GM18517 (cell line): Measurements from ENCODE around the gene DPPA5.
"Not testable (repeated sequence)": the region's sequence is repeated elsewhere in the genome, so short reads cannot be mapped to it uniquely, and the experiment has no call there.

Experiments
- ATAC-seq: cut with Tn5 transposase; IDR thresholded peaks from one replicate; pipeline ENCODE4 v1.9.1; 2021; ENCODE audit warnings: mild to moderate bottlenecking, moderate library complexity; ENCODE audit not compliant: unreplicated experiment

The DPPA5 gene

GRCh38 chr6:73364549-73364948 is 10.5 kb upstream of the DPPA5 start:
- ATAC-seq = no peak

GRCh38 chr6:73364121-73364520 is 10.0 kb upstream of the DPPA5 start:
- ATAC-seq = no peak

GRCh38 chr6:73363537-73363875 is 9.4 kb upstream of the DPPA5 start:
- ATAC-seq = no peak

- ATAC-seq = no peak
Measured at GRCh38 chr6:73362869-73363536, 8.9 kb upstream of the DPPA5 start.

- ATAC-seq = no peak
Measured at GRCh38 chr6:73362358-73362757, 8.3 kb upstream of the DPPA5 start, which contains the start of gene KHDC3L. Gene KHDC3L, plus strand, starts transcription at chr6:73362658. Its CDS starts 72 bp downstream, at chr6:73362730.

- ATAC-seq = no peak
Measured at GRCh38 chr6:73349311-73349710, 4.8 kb downstream of the DPPA5 start.

- no peak for ATAC-seq
Measured at GRCh38 chr6:73348550-73349204, 5.4 kb downstream of the DPPA5 start.

GRCh38 chr6:73343164-73343563 is 10.9 kb downstream of the DPPA5 start:
- no peak for ATAC-seq

- ATAC-seq = no peak
Measured at GRCh38 chr6:73342174-73342573, 11.9 kb downstream of the DPPA5 start.

GRCh38 chr6:73341335-73341734 is 12.7 kb downstream of the DPPA5 start:
- no peak for ATAC-seq

GRCh38 chr6:73340048-73340447 is 14.0 kb downstream of the DPPA5 start:
- no peak for ATAC-seq

GRCh38 chr6:73339340-73339739 is 14.7 kb downstream of the DPPA5 start:
- ATAC-seq = no peak

GRCh38 chr6:73329201-73329600 is 24.9 kb downstream of the DPPA5 start:
- ATAC-seq = peak; percentile 72

- ATAC-seq = no peak
Measured at GRCh38 chr6:73328790-73329189, 25.3 kb downstream of the DPPA5 start.

- no peak for ATAC-seq
Measured at GRCh38 chr6:73325656-73326055, 28.4 kb downstream of the DPPA5 start.

- ATAC-seq = no peak
Measured at GRCh38 chr6:73323323-73323722, 30.8 kb downstream of the DPPA5 start.

- no peak for ATAC-seq
Measured at GRCh38 chr6:73314577-73315492, 39.2 kb downstream of the DPPA5 start.

- not testable (repeated sequence) for ATAC-seq
Measured at GRCh38 chr6:73310503-73310845, 43.6 kb downstream of the DPPA5 start.

- ATAC-seq = peak; percentile 96
Measured at GRCh38 chr6:73309785-73310502, 44.1 kb downstream of the DPPA5 start.

- ATAC-seq = no peak
Measured at GRCh38 chr6:73309535-73309784, 44.6 kb downstream of the DPPA5 start.
